ENCODE data around the gene ZNF710.

Gene ZNF710

GRCh38 chr15:89997079-89997478 lies 4.0 kb upstream of the ZNF710 start:
- Histone ChIP-seq H3K9me3 (no peaks in the 10 kb centered on the region), H3K36me3 (no peaks in the 10 kb centered on the region), H3K4me3 (no peak overlapping the region), H3K27ac (no peak overlapping the region), H3K27me3 (no peaks in the 10 kb centered on the region), H3K4me1 (peaks cover 0 to 20% (median 9%) of the 10 kb centered on the region in 4 donors)
- intact Hi-C loops (cut with DNase I; ENCODE audit: low total_unique reads), result no loop called here
- TF ChIP-seq CTCF (IDR thresholded peaks at IDR 0.05), result no peak
- no peak for DNase-seq

GRCh38 chr15:89998141-89998661 lies 2.9 kb upstream of the ZNF710 start:
- intact Hi-C loops (cut with DNase I; ENCODE audit: low total_unique reads), result no loop called here

GRCh38 chr15:89998923-89999675 lies 2.0 kb upstream of the ZNF710 start:
- intact Hi-C loops (cut with DNase I; ENCODE audit: low total_unique reads), result no loop called here
- no peak overlapping the region for H3K4me3 ChIP-seq
- peaks cover 0 to 37% (median 17%) of the 10 kb centered on the region in 4 donors for H3K4me1 ChIP-seq
- H3K27me3 ChIP-seq, result no peaks in the 10 kb centered on the region
- TF ChIP-seq CTCF (IDR thresholded peaks at IDR 0.05), result no peak
- H3K27ac ChIP-seq, result no peak overlapping the region
- no peak for DNase-seq
- no peaks in the 10 kb centered on the region for H3K9me3 ChIP-seq
- H3K36me3 ChIP-seq, result no peaks in the 10 kb centered on the region

More at GRCh38 chr15:89998141-89998661, 2.9 kb upstream of the ZNF710 start:
- no peak for DNase-seq
- Histone ChIP-seq H3K4me1 (peaks cover 0 to 29% (median 12%) of the 10 kb centered on the region in 4 donors), H3K4me3 (no peak overlapping the region), H3K36me3 (no peaks in the 10 kb centered on the region), H3K9me3 (no peaks in the 10 kb centered on the region), H3K27me3 (no peaks in the 10 kb centered on the region), H3K27ac (no peak overlapping the region)
- TF ChIP-seq CTCF (IDR thresholded peaks at IDR 0.05), result no peak

- H3K4me3 ChIP-seq, result peak overlapping the region; percentile 64 to 90
- no peaks in the 10 kb centered on the region for H3K9me3 ChIP-seq
- no peak for TF ChIP-seq CTCF (IDR thresholded peaks at IDR 0.05)
- H3K4me1 ChIP-seq, result peaks cover 0 to 44% (median 20%) of the 10 kb centered on the region in 4 donors
- intact Hi-C loops (cut with DNase I; ENCODE audit: low total_unique reads), result loop anchor here (10.0 kb wide), 1 partner anchor 65 kb away; no protein-coding TSS in a partner anchor
- no peaks in the 10 kb centered on the region for H3K27me3 ChIP-seq
- peak overlapping the region; percentile 67 to 69 for H3K27ac ChIP-seq
- no peaks in the 10 kb centered on the region for H3K36me3 ChIP-seq
- peak in 1 of 2 donors; percentile 26 for DNase-seq
These were observed 1.4 kb upstream of the ZNF710 start for GRCh38 chr15:89999676-90000185.

- no peak for TF ChIP-seq CTCF (IDR thresholded peaks at IDR 0.05)
- peak; percentile 29 to 73 for DNase-seq
- Histone ChIP-seq H3K4me3 (peak overlapping the region; percentile 64 to 90), H3K4me1 (peaks cover 0 to 50% (median 24%) of the 10 kb centered on the region in 4 donors), H3K9me3 (no peaks in the 10 kb centered on the region), H3K27me3 (no peaks in the 10 kb centered on the region), H3K27ac (peak overlapping the region; percentile 67 to 69), H3K36me3 (no peaks in the 10 kb centered on the region)
- intact Hi-C loops (cut with DNase I; ENCODE audit: low total_unique reads), result loop anchor here (10.0 kb wide), 1 partner anchor 64 kb away; no protein-coding TSS in a partner anchor
These were observed 730 bp upstream of the ZNF710 start for GRCh38 chr15:90000186-90001001.
